ENCODE data around the gene PDRG1.
"Not testable (repeated sequence)": the region's sequence is repeated elsewhere in the genome, so short reads cannot be mapped to it uniquely, and the experiment has no call there.

PDRG1 gene

GRCh38 chr20:31945319-31945718 lies 6.5 kb downstream of the PDRG1 start:
- Histone ChIP-seq H3K4me3 (ENCODE audit: low read depth, low read length) (no peak overlapping the region), H3K9me3 (ENCODE audit: control insufficient read depth, insufficient read depth, low read depth, low read length) (peaks cover 6% of the 10 kb centered on the region; the same call in 1 of the 2 replicates), H3K4me1 (ENCODE audit: control insufficient read depth, insufficient read depth, low read length) (no peaks in the 10 kb centered on the region), H3K27ac (ENCODE audit: low read depth, low read length) (no peak overlapping the region), H3K36me3 (ENCODE audit: control insufficient read depth, insufficient read depth, low read length) (peaks cover 65% of the 10 kb centered on the region), H3K9ac (ENCODE audit: low read length) (no peak overlapping the region), H3K27me3 (ENCODE audit: control insufficient read depth, insufficient read depth, low read length) (no peaks in the 10 kb centered on the region)

- no peaks in the 10 kb centered on the region for H3K27me3 ChIP-seq (ENCODE audit: control insufficient read depth, insufficient read depth, low read length)
- H3K9me3 ChIP-seq (ENCODE audit: control insufficient read depth, insufficient read depth, low read depth, low read length) = peaks cover 1% of the 10 kb centered on the region; the same call in 1 of the 2 replicates
- no peaks in the 10 kb centered on the region for H3K4me1 ChIP-seq (ENCODE audit: control insufficient read depth, insufficient read depth, low read length)
- H3K4me3 ChIP-seq (ENCODE audit: low read depth, low read length) = no peak overlapping the region
- no peak overlapping the region for H3K27ac ChIP-seq (ENCODE audit: low read depth, low read length)
- H3K36me3 ChIP-seq (ENCODE audit: control insufficient read depth, insufficient read depth, low read length) = peaks cover 44% of the 10 kb centered on the region
- no peak overlapping the region for H3K9ac ChIP-seq (ENCODE audit: low read length)
These were observed 8.8 kb downstream of the PDRG1 start for GRCh38 chr20:31943052-31943471.

- Histone ChIP-seq H3K9me3 (ENCODE audit: control insufficient read depth, insufficient read depth, low read depth, low read length) (no peaks in the 10 kb centered on the region), H3K9ac (ENCODE audit: low read length) (no peak overlapping the region), H3K27me3 (ENCODE audit: control insufficient read depth, insufficient read depth, low read length) (no peaks in the 10 kb centered on the region; the same call in 1 of the 2 replicates), H3K4me3 (ENCODE audit: low read depth, low read length) (no peak overlapping the region), H3K27ac (ENCODE audit: low read depth, low read length) (no peak overlapping the region), H3K36me3 (ENCODE audit: control insufficient read depth, insufficient read depth, low read length) (peaks cover 10% of the 10 kb centered on the region), H3K4me1 (ENCODE audit: control insufficient read depth, insufficient read depth, low read length) (no peaks in the 10 kb centered on the region)
These were observed 12.2 kb downstream of the PDRG1 start for GRCh38 chr20:31939661-31940060.

GRCh38 chr20:31937820-31938219 lies 14.0 kb downstream of the PDRG1 start:
- Histone ChIP-seq H3K4me1 (ENCODE audit: control insufficient read depth, insufficient read depth, low read length) (no peaks in the 10 kb centered on the region), H3K27me3 (ENCODE audit: control insufficient read depth, insufficient read depth, low read length) (no peaks in the 10 kb centered on the region; the same call in 1 of the 2 replicates), H3K9ac (ENCODE audit: low read length) (no peak overlapping the region), H3K9me3 (ENCODE audit: control insufficient read depth, insufficient read depth, low read depth, low read length) (no peaks in the 10 kb centered on the region), H3K36me3 (ENCODE audit: control insufficient read depth, insufficient read depth, low read length) (no peaks in the 10 kb centered on the region), H3K27ac (ENCODE audit: low read depth, low read length) (no peak overlapping the region), H3K4me3 (ENCODE audit: low read depth, low read length) (no peak overlapping the region)

- no peak overlapping the region for H3K27ac ChIP-seq (ENCODE audit: low read depth, low read length)
- no peaks in the 10 kb centered on the region for H3K36me3 ChIP-seq (ENCODE audit: control insufficient read depth, insufficient read depth, low read length)
- H3K4me3 ChIP-seq (ENCODE audit: low read depth, low read length) = no peak overlapping the region
- no peaks in the 10 kb centered on the region for H3K4me1 ChIP-seq (ENCODE audit: control insufficient read depth, insufficient read depth, low read length)
- no peaks in the 10 kb centered on the region for H3K9me3 ChIP-seq (ENCODE audit: control insufficient read depth, insufficient read depth, low read depth, low read length)
- no peaks in the 10 kb centered on the region; the same call in 1 of the 2 replicates for H3K27me3 ChIP-seq (ENCODE audit: control insufficient read depth, insufficient read depth, low read length)
- no peak overlapping the region for H3K9ac ChIP-seq (ENCODE audit: low read length)
These were observed 15.4 kb downstream of the PDRG1 start for GRCh38 chr20:31936420-31936819.

- no peaks in the 10 kb centered on the region for H3K4me1 ChIP-seq (ENCODE audit: control insufficient read depth, insufficient read depth, low read length)
- H3K9me3 ChIP-seq (ENCODE audit: control insufficient read depth, insufficient read depth, low read depth, low read length) = no peaks in the 10 kb centered on the region
- H3K9ac ChIP-seq (ENCODE audit: low read length) = no peak overlapping the region
- no peaks in the 10 kb centered on the region for H3K36me3 ChIP-seq (ENCODE audit: control insufficient read depth, insufficient read depth, low read length)
- no peak overlapping the region for H3K27ac ChIP-seq (ENCODE audit: low read depth, low read length)
- no peaks in the 10 kb centered on the region; the same call in 1 of the 2 replicates for H3K27me3 ChIP-seq (ENCODE audit: control insufficient read depth, insufficient read depth, low read length)
- no peak overlapping the region for H3K4me3 ChIP-seq (ENCODE audit: low read depth, low read length)
These were observed 16.7 kb downstream of the PDRG1 start for GRCh38 chr20:31934968-31935764.

- no peaks in the 10 kb centered on the region for H3K4me1 ChIP-seq (ENCODE audit: control insufficient read depth, insufficient read depth, low read length)
- no peak overlapping the region for H3K9ac ChIP-seq (ENCODE audit: low read length)
- no peak overlapping the region for H3K4me3 ChIP-seq (ENCODE audit: low read depth, low read length)
- no peaks in the 10 kb centered on the region; the same call in 1 of the 2 replicates for H3K27me3 ChIP-seq (ENCODE audit: control insufficient read depth, insufficient read depth, low read length)
- H3K27ac ChIP-seq (ENCODE audit: low read depth, low read length) = no peak overlapping the region
- no peaks in the 10 kb centered on the region for H3K36me3 ChIP-seq (ENCODE audit: control insufficient read depth, insufficient read depth, low read length)
- no peaks in the 10 kb centered on the region for H3K9me3 ChIP-seq (ENCODE audit: control insufficient read depth, insufficient read depth, low read depth, low read length)
These were observed 17.4 kb downstream of the PDRG1 start for GRCh38 chr20:31934491-31934890.

GRCh38 chr20:31933698-31934097 lies 18.1 kb downstream of the PDRG1 start:
- Histone ChIP-seq H3K9ac (ENCODE audit: low read length) (no peak overlapping the region), H3K27ac (ENCODE audit: low read depth, low read length) (no peak overlapping the region), H3K36me3 (ENCODE audit: control insufficient read depth, insufficient read depth, low read length) (no peaks in the 10 kb centered on the region), H3K4me3 (ENCODE audit: low read depth, low read length) (no peak overlapping the region), H3K4me1 (ENCODE audit: control insufficient read depth, insufficient read depth, low read length) (no peaks in the 10 kb centered on the region), H3K9me3 (ENCODE audit: control insufficient read depth, insufficient read depth, low read depth, low read length) (no peaks in the 10 kb centered on the region), H3K27me3 (ENCODE audit: control insufficient read depth, insufficient read depth, low read length) (no peaks in the 10 kb centered on the region; the same call in 1 of the 2 replicates)

- no peaks in the 10 kb centered on the region for H3K27me3 ChIP-seq (ENCODE audit: control insufficient read depth, insufficient read depth, low read length)
- no peaks in the 10 kb centered on the region for H3K9me3 ChIP-seq (ENCODE audit: control insufficient read depth, insufficient read depth, low read depth, low read length)
- no peak overlapping the region for H3K4me3 ChIP-seq (ENCODE audit: low read depth, low read length)
- H3K36me3 ChIP-seq (ENCODE audit: control insufficient read depth, insufficient read depth, low read length) = no peaks in the 10 kb centered on the region
- no peak overlapping the region for H3K27ac ChIP-seq (ENCODE audit: low read depth, low read length)
- H3K4me1 ChIP-seq (ENCODE audit: control insufficient read depth, insufficient read depth, low read length) = no peaks in the 10 kb centered on the region
- H3K9ac ChIP-seq (ENCODE audit: low read length) = no peak overlapping the region
These were observed 21.1 kb downstream of the PDRG1 start for GRCh38 chr20:31930779-31931178.

GRCh38 chr20:31929631-31930030 lies 22.2 kb downstream of the PDRG1 start:
- not testable (repeated sequence) for H3K9me3 ChIP-seq (ENCODE audit: control insufficient read depth, insufficient read depth, low read depth, low read length); H3K27ac ChIP-seq (ENCODE audit: low read depth, low read length); H3K27me3 ChIP-seq (ENCODE audit: control insufficient read depth, insufficient read depth, low read length); H3K4me3 ChIP-seq (ENCODE audit: low read depth, low read length); H3K4me1 ChIP-seq (ENCODE audit: control insufficient read depth, insufficient read depth, low read length); H3K9ac ChIP-seq (ENCODE audit: low read length); H3K36me3 ChIP-seq (ENCODE audit: control insufficient read depth, insufficient read depth, low read length)

- Histone ChIP-seq H3K27me3 (ENCODE audit: control insufficient read depth, insufficient read depth, low read length) (no peaks in the 10 kb centered on the region), H3K9ac (ENCODE audit: low read length) (no peak overlapping the region), H3K4me3 (ENCODE audit: low read depth, low read length) (no peak overlapping the region), H3K36me3 (ENCODE audit: control insufficient read depth, insufficient read depth, low read length) (no peaks in the 10 kb centered on the region), H3K9me3 (ENCODE audit: control insufficient read depth, insufficient read depth, low read depth, low read length) (no peaks in the 10 kb centered on the region), H3K27ac (ENCODE audit: low read depth, low read length) (no peak overlapping the region), H3K4me1 (ENCODE audit: control insufficient read depth, insufficient read depth, low read length) (peaks cover 8% of the 10 kb centered on the region; the same call in 1 of the 2 replicates)
These were observed 24.2 kb downstream of the PDRG1 start for GRCh38 chr20:31927627-31928159.
